Cardiac muscle cell (in vitro differentiated cells and primary cell): ENCODE results near the gene FSIP1. TPM values are rescaled to one million over a fixed set of nuclear protein-coding genes. Genes with fewer than 3 reads are reported as not detected.

Experiments used
- DNase-seq, 2 donors: peaks; one replicate each; pipeline versions ENCODE4 v3.0.0 to v3.0.0-alpha.2; 2010 to 2017; ENCODE audit warnings: low read depth in 1 of 2, low spot score in 1 of 2
- H3K27ac ChIP-seq: fragments of 200-600 bp; sonication (generic); 2 replicates; pipeline ENCODE4 v1.5.1; 2016
- H3K27me3 ChIP-seq: fragments of 200-600 bp; sonication (generic); 2 replicates; pipeline ENCODE4 v1.6.0; 2016; ENCODE audit warnings: control low read depth
- H3K36me3 ChIP-seq: fragments of 200-600 bp; sonication (generic); 2 replicates; pipeline ENCODE4 v1.5.1; 2016; ENCODE audit warnings: control low read depth
- H3K4me1 ChIP-seq: fragments of 200-600 bp; sonication (generic); 2 replicates; pipeline ENCODE4 v1.8.1; 2017; ENCODE audit warnings: low read depth, mild to moderate bottlenecking, mixed run types
- H3K4me3 ChIP-seq: fragments of 200-600 bp; sonication (generic); 2 replicates; pipeline ENCODE4 v1.5.1; 2016; ENCODE audit warnings: mild to moderate bottlenecking
- H3K9me3 ChIP-seq: fragments of 200-600 bp; sonication (generic); 2 replicates; pipeline ENCODE4 v1.5.1; 2017; ENCODE audit warnings: low read depth, mild to moderate bottlenecking, control low read depth
- CTCF ChIP-seq: IDR thresholded peaks from 2 replicates; pipeline ENCODE4 v1.5.1; 2012; ENCODE audit warnings: low read depth, mild to moderate bottlenecking, low read length
- polyA plus RNA-seq: library from polyadenylated mRNA; unstranded; fragments of >200 nt; fragmentation: Nextera tagmentation; extraction: Ambion mirVana; gene quantifications from 2 replicates; pipeline ENCODE4 v1.2.1, GENCODE V29; 2016
- total RNA-seq: library from RNA; depleted of rRNA; stranded (reverse); fragments of >200 nt; gene quantifications from 2 replicates; pipeline ENCODE4 v1.2.3, GENCODE V29; 2016

Gene FSIP1
- total and polyA plus RNA-seq, 2 experiments from 2014 or later: 0.15 to 0.33 TPM

- Histone ChIP-seq H3K4me3 (no peak overlapping the region), H3K4me1 (no peaks in the 10 kb centered on the region)
- no peak for DNase-seq
Observed at GRCh38 chr15:39807791-39808190, 25.1 kb upstream of the FSIP1 start.

GRCh38 chr15:39804026-39804425, 21.4 kb upstream of the FSIP1 start:
- no peaks in the 10 kb centered on the region for H3K9me3 ChIP-seq
- no peaks in the 10 kb centered on the region for H3K27me3 ChIP-seq
- TF ChIP-seq CTCF: no peak
- H3K36me3 ChIP-seq: no peaks in the 10 kb centered on the region
- H3K27ac ChIP-seq: no peak overlapping the region
- H3K4me1 ChIP-seq: no peaks in the 10 kb centered on the region
- peak in 1 of 2 donors; percentile 79 for DNase-seq
- no peak overlapping the region for H3K4me3 ChIP-seq

More at GRCh38 chr15:39807791-39808190, 25.1 kb upstream of the FSIP1 start:
- Histone ChIP-seq H3K27me3 (no peaks in the 10 kb centered on the region), H3K9me3 (no peaks in the 10 kb centered on the region), H3K36me3 (no peaks in the 10 kb centered on the region), H3K27ac (no peak overlapping the region)
- TF ChIP-seq CTCF: no peak

- H3K4me1 ChIP-seq: no peaks in the 10 kb centered on the region
- H3K27ac ChIP-seq: no peak overlapping the region
- no peaks in the 10 kb centered on the region for H3K27me3 ChIP-seq
- no peaks in the 10 kb centered on the region for H3K9me3 ChIP-seq
- DNase-seq: no peak
- no peak overlapping the region for H3K4me3 ChIP-seq
- TF ChIP-seq CTCF: no peak
- no peaks in the 10 kb centered on the region for H3K36me3 ChIP-seq
Observed at GRCh38 chr15:39803016-39803415, 20.4 kb upstream of the FSIP1 start.

GRCh38 chr15:39801641-39802309, 19.1 kb upstream of the FSIP1 start:
- DNase-seq: peak; percentile 28
- H3K27ac ChIP-seq: no peak overlapping the region
- H3K4me1 ChIP-seq: no peaks in the 10 kb centered on the region
- no peaks in the 10 kb centered on the region for H3K9me3 ChIP-seq
- H3K36me3 ChIP-seq: no peaks in the 10 kb centered on the region
- no peaks in the 10 kb centered on the region for H3K27me3 ChIP-seq
- no peak overlapping the region for H3K4me3 ChIP-seq
- TF ChIP-seq CTCF: peak; percentile 44

- TF ChIP-seq CTCF: no peak
- no peak overlapping the region for H3K4me3 ChIP-seq
- no peaks in the 10 kb centered on the region for H3K36me3 ChIP-seq
- no peaks in the 10 kb centered on the region for H3K4me1 ChIP-seq
- H3K9me3 ChIP-seq: no peaks in the 10 kb centered on the region
- DNase-seq: no peak
- H3K27ac ChIP-seq: no peak overlapping the region
- no peaks in the 10 kb centered on the region for H3K27me3 ChIP-seq
Observed at GRCh38 chr15:39799552-39800011, 16.9 kb upstream of the FSIP1 start.

- Histone ChIP-seq H3K4me3 (no peak overlapping the region), H3K9me3 (no peaks in the 10 kb centered on the region), H3K4me1 (no peaks in the 10 kb centered on the region), H3K27ac (no peak overlapping the region), H3K36me3 (no peaks in the 10 kb centered on the region), H3K27me3 (no peaks in the 10 kb centered on the region)
- DNase-seq: no peak
- TF ChIP-seq CTCF: no peak
Observed at GRCh38 chr15:39798382-39798781, 15.7 kb upstream of the FSIP1 start.
